Posterior cingulate gyrus (tissue), 11 donors: ENCODE results near the gene WDR13.

Experiments
- DNase-seq, 10 donors: peaks; one replicate each; pipeline versions ENCODE4 v3.0.0 to v3.0.0-alpha.2; 2020 to 2021; ENCODE audit warnings: mixed read lengths in 3 of 10
- intact Hi-C: fragments of 100-400 bp; cut with DNase I; formaldehyde crosslinking; loops from one replicate; pipeline ENCODE4 v1.15.1; 2023

WDR13 gene

GRCh38 chrX:48591255-48591791 lies 6.0 kb upstream of the WDR13 start:
- DNase-seq = peak in 1 of 10 donors; percentile 5
- intact Hi-C loops = no loop called here

GRCh38 chrX:48592971-48593370 lies 4.3 kb upstream of the WDR13 start:
- DNase-seq = no peak
- intact Hi-C loops = no loop called here

- intact Hi-C loops = no loop called here
Measured at GRCh38 chrX:48595929-48596328, 1.4 kb upstream of the WDR13 start.

GRCh38 chrX:48598614-48599013 lies 1.3 kb downstream of the WDR13 start:
- intact Hi-C loops = no loop called here
- DNase-seq = peak in 1 of 10 donors; percentile 67

More at GRCh38 chrX:48595929-48596328, 1.4 kb upstream of the WDR13 start:
- no peak for DNase-seq

GRCh38 chrX:48599341-48599740 lies 2.0 kb downstream of the WDR13 start:
- intact Hi-C loops = no loop called here
- peak in 3 of 10 donors; percentile 25 to 80 (median 59) for DNase-seq

- intact Hi-C loops = no loop called here
- peak in 2 of 10 donors; percentile 60 to 62 for DNase-seq
Measured at GRCh38 chrX:48600226-48600625, 2.9 kb downstream of the WDR13 start.

- intact Hi-C loops = no loop called here
- peak in 2 of 10 donors; percentile 26 to 76 for DNase-seq
Measured at GRCh38 chrX:48601741-48602394, 4.6 kb downstream of the WDR13 start.

- DNase-seq = peak in 1 of 10 donors; percentile 56
- intact Hi-C loops = no loop called here
Measured at GRCh38 chrX:48604701-48605100, 7.4 kb downstream of the WDR13 start.

- peak in 2 of 10 donors; percentile 38 to 52 for DNase-seq
- intact Hi-C loops = no loop called here
Measured at GRCh38 chrX:48606091-48606490, 8.8 kb downstream of the WDR13 start.

- intact Hi-C loops = no loop called here
- no peak for DNase-seq
Measured at GRCh38 chrX:48611703-48612102, 14.4 kb downstream of the WDR13 start.

GRCh38 chrX:48613502-48614160 lies 16.3 kb downstream of the WDR13 start:
- DNase-seq = no peak
- intact Hi-C loops = no loop called here

- no peak for DNase-seq
- intact Hi-C loops = no loop called here
Measured at GRCh38 chrX:48616576-48616975, 19.3 kb downstream of the WDR13 start.

GRCh38 chrX:48617542-48618340 lies 20.4 kb downstream of the WDR13 start:
- DNase-seq = no peak
- intact Hi-C loops = no loop called here

- intact Hi-C loops = no loop called here
- DNase-seq = no peak
Measured at GRCh38 chrX:48626401-48627298, 29.4 kb downstream of the WDR13 start.

GRCh38 chrX:48631376-48632090 lies 34.2 kb downstream of the WDR13 start:
- intact Hi-C loops = no loop called here
- peak; percentile 57 to 95 (median 68) for DNase-seq

- intact Hi-C loops = no loop called here
- DNase-seq = no peak
Measured at GRCh38 chrX:48632207-48632606, 34.9 kb downstream of the WDR13 start.

GRCh38 chrX:48636301-48636700 lies 39.0 kb downstream of the WDR13 start:
- no peak for DNase-seq
- intact Hi-C loops = no loop called here

GRCh38 chrX:48636776-48637175 lies 39.5 kb downstream of the WDR13 start:
- intact Hi-C loops = no loop called here
- no peak for DNase-seq

GRCh38 chrX:48645669-48646068 lies 48.4 kb downstream of the WDR13 start:
- DNase-seq = no peak
- intact Hi-C loops = no loop called here
